ENCODE measurements around the gene EIF2A.

- no peak for TF ChIP-seq CTCF (conservative IDR thresholded peaks at IDR 0.05; ENCODE audit: low read length)
- TF ChIP-seq EZH2phosphoT487 (IDR thresholded peaks at IDR 0.05; ENCODE audit: borderline replicate concordance, low read depth, low read length) = no peak
These were observed 64.2 kb downstream of the EIF2A start for GRCh38 chr3:150610785-150611184.

Data from OCI-LY7 (cell line).